ENCODE measurements around the gene GPATCH8.

DNA sequence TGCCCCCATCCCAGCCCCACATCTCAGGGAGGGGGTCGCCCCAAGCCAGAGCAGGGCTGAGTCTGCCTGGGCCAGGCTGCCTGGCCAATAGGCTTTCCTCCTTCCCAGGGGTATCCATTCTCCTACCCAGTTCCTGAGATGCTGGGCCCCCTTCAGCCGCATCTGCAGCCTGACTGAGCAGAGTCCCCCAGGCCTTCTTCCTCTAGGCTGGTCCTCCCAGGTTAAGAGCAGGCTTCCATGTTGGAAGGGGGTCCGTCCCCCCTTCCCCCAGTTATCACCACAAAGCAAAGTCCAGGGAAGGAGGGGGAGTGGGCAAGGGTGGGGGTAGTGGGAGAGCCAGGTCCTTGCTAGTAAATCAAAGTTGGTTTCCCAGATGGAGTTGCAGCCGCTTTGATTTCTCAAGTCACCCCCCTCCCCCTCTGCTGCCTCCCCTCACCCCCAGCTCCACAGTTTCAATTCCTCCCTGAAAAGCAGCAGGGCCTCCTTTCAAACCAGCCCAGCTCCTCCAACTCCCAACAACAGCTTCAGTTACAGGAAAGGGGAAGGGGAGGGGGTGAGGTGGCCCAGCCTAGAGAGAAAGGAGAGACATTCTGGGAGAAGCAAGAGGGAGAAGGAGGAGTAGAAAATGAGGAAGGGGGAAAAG lies 44.5 kb upstream of the GPATCH8 start:
- TF ChIP-seq, protein P1, sequence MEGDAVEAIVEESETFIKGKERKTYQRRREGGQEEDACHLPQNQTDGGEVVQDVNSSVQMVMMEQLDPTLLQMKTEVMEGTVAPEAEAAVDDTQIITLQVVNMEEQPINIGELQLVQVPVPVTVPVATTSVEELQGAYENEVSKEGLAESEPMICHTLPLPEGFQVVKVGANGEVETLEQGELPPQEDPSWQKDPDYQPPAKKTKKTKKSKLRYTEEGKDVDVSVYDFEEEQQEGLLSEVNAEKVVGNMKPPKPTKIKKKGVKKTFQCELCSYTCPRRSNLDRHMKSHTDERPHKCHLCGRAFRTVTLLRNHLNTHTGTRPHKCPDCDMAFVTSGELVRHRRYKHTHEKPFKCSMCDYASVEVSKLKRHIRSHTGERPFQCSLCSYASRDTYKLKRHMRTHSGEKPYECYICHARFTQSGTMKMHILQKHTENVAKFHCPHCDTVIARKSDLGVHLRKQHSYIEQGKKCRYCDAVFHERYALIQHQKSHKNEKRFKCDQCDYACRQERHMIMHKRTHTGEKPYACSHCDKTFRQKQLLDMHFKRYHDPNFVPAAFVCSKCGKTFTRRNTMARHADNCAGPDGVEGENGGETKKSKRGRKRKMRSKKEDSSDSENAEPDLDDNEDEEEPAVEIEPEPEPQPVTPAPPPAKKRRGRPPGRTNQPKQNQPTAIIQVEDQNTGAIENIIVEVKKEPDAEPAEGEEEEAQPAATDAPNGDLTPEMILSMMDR (IDR thresholded peaks at IDR 0.05; ENCODE audit: poor library complexity, severe bottlenecking) = no peak
- TF ChIP-seq, protein P2, sequence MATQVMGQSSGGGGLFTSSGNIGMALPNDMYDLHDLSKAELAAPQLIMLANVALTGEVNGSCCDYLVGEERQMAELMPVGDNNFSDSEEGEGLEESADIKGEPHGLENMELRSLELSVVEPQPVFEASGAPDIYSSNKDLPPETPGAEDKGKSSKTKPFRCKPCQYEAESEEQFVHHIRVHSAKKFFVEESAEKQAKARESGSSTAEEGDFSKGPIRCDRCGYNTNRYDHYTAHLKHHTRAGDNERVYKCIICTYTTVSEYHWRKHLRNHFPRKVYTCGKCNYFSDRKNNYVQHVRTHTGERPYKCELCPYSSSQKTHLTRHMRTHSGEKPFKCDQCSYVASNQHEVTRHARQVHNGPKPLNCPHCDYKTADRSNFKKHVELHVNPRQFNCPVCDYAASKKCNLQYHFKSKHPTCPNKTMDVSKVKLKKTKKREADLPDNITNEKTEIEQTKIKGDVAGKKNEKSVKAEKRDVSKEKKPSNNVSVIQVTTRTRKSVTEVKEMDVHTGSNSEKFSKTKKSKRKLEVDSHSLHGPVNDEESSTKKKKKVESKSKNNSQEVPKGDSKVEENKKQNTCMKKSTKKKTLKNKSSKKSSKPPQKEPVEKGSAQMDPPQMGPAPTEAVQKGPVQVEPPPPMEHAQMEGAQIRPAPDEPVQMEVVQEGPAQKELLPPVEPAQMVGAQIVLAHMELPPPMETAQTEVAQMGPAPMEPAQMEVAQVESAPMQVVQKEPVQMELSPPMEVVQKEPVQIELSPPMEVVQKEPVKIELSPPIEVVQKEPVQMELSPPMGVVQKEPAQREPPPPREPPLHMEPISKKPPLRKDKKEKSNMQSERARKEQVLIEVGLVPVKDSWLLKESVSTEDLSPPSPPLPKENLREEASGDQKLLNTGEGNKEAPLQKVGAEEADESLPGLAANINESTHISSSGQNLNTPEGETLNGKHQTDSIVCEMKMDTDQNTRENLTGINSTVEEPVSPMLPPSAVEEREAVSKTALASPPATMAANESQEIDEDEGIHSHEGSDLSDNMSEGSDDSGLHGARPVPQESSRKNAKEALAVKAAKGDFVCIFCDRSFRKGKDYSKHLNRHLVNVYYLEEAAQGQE (IDR thresholded peaks at IDR 0.05; ENCODE audit: borderline replicate concordance) = no peak
- no peak for TF ChIP-seq EZH2 (IDR thresholded peaks at IDR 0.05; ENCODE audit: borderline replicate concordance, insufficient read depth, low read length, poor library complexity, severe bottlenecking)
- TF ChIP-seq MXI1 (conservative IDR thresholded peaks at IDR 0.05; ENCODE audit: poor library complexity, severe bottlenecking) = no peak
- no peak for TF ChIP-seq SMC3 (conservative IDR thresholded peaks at IDR 0.05; ENCODE audit: poor library complexity)
- TF ChIP-seq TAF1 (IDR thresholded peaks at IDR 0.05; ENCODE audit: low read depth) = no peak
- no peak for TF ChIP-seq EP300 (conservative IDR thresholded peaks at IDR 0.05; ENCODE audit: poor library complexity, severe bottlenecking)

Measured in neural cell (in vitro differentiated cells).